Measurements from ENCODE around the gene HEATR5B.
"Not testable (repeated sequence)": the region's sequence is repeated elsewhere in the genome, so short reads cannot be mapped to it uniquely, and the experiment has no call there.

The HEATR5B gene

DNA sequence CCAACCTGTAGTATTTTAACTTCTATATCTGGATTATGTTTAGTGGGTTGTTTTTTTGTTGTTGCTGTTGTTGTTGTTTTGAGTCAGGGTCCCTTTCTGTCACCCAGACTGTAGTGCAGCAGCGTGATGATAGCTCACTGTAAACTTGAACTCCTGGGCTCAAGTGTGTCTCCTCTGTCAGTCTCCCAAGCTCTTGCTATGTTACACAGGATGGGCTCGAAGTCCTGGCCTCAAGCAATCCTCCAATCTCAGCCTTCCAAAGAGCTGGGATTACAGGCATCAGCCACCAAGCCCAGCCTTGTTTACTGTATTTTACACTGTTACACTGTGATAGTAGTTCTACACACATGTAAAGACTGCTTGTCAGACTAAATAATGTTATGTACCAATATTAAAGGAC is 108.1 kb downstream of the HEATR5B start:
- DNase-seq, result no peak

DNA sequence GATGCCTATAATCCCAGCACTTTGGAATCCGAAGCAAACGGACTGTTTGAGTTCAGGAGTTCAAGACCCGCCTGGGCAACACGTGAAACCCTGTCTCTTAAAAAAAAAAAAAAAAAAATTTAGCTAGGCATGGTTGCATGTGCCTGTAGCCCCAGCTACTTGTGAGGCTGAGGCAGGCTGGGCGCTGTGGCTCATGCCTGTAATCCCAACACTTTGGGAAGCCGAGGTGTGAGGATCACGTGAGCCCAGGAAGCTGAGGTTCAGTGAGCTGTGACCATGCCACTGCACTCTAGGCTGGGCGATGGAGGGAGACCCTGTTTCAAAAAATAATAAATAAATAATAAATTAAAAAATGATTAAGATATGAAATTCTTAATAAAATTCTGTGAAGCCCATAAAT is 108.9 kb downstream of the HEATR5B start:
- DNase-seq, result no peak

- DNase-seq, result peak; percentile 67
Observed at GRCh38 chr2:36973320-36973719, 110.9 kb downstream of the HEATR5B start.

GRCh38 chr2:36971990-36972389 is 112.2 kb downstream of the HEATR5B start:
- no peak for DNase-seq

DNA sequence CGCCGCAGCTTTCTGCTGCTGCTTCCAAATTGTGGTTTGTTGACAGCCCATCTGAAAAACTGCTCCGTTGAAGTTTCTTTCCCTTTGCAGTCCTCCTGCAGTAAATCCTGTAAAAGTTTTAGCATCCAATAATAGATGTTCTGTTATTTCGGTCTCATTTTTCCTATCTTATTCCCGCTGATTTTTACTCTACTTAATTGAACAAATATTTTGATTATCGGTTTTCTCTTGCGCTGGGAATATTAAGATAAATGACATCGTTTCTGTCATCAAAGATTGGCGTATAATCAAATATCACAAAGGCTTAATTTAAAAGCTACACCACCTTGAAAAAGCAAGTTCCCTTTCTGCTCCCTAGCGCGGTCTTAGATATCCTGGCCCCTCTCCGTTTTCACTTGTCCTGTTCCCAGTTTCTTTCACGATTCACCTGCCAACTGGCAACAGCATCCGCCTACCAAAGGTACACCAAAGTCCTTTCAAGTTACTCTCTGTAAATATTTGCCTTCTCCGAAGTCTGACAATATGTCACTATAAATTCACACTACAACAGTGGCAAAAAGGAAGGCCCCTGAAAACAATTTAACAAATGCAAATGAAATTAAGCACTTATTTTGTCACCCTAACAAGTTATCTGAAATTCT is 116.8 kb downstream of the HEATR5B start:
- peak; percentile 51 for DNase-seq

DNA sequence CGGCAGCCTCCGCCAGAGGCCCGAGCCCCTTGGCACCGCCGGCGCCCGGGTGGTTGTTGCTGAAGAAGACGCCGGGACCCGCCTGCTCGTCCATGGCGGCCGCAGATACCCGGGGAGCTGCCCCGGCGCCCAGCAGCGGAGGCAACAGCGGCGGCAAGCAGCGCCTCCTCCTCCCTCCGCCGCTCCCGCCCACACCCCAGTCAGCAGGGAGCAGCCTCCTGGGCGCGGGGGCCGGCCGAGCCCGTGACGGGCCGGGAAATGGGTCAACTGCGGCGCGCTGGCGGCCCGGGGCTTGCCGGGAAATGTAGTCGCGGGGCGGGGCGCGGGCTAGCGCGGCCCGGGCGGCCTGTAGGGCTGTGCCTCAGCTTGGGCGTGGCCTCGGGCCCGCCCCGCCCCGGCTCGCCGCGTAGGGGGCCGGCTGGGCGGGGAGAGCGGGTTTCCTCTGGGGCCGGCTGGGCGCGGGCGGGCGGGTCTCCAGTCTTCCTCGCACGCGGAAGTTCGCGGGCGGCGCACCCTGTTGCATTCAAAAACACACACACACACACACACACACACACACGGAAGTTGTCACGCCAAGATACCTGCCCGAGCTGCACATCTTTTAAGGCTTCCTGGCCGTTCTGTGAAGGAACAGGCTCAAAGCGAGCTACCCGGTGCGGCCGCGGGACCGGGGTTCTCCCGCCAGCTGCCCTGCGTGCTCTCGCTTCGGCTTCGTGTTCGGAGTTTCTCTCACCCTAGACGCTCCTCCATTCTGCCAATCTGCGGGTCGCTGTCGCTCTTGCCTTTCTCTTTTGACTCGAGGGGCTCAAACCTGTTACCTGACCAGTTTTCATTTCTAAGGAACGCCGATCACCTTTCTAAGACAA is 117.6 kb downstream of the HEATR5B start, which contains the start of gene STRN:
TSS of gene STRN (minus strand) at position 167 of the 866 bp plus-strand sequence. CDS start at position 94, 73 bp downstream.
- DNase-seq, result peak; percentile 95

DNA sequence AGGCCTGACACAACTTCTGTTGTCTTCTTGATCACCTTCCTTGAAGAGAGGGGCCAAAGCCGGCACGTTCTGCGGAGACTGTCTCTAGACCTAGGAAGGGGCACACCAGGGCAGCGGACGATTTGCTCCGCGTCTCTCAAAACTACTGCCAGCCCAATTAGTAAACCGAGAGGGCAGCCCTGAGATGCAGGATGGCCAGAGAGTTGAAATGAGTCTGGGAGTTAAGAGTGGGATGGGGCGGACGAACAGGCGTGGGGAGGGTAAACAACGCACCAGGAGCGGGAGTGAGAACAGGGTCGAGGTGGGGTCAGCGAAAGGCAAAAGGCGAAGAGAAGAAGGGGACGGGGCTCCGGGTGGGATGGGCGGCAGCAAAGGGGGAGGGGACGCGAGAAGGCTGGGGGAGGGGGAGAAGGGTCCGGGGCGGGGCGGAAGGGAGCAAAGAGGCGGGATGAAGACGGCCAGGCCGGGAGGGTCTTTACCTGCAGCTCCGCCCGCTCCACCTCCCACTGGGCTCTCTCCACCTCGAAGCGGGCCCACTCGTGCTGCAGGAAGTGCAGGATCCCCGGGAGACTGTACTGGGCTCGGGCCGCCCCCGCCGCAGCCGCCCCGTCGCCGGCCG is 118.3 kb downstream of the HEATR5B start:
- peak; percentile 39 for DNase-seq

DNA sequence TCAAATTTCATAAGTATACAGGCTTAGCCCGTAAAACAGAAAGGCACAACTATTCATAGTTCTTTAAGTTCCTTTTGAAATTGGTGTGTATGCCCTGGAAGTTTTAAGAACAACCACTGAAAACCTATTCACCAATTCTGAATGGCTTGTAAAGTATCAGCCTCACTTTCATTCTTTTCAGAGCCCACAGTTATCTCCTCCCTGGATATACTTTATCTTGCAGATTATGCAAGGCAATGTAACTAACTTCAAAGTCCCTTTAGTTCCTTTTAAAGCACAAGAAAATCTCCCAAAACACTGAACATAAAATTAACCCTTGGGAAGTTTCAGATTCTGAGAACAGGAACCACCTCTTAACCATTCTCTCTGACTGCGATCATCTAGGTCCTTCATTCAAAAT is 119.0 kb downstream of the HEATR5B start:
- DNase-seq, result peak; percentile 21

DNA sequence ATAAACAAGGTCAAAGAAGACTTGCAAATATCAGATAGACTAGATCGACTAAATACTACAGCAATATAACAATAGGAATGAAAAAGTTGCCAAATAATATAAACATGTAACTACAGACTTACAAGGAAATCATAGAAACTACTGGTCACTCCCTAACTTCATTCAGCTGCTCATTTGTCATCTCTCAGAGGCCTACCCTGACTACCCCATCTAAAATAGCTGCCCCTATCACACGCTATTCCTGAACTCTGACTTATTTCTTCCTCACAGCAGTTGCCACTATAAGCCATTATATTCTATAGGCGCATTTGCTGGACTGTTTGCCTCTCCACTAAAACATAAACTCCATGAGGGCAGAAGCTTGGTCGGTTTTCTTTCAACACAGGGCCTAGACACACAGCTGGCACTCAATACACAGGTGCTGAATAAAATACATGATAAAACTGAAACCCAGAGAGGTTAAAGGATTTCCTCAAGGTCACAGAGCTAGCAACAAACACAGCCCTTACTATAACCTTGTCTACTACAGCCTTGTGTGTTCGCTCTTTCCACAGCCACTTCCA is 119.6 kb downstream of the HEATR5B start:
- peak; percentile 19 for DNase-seq

DNA sequence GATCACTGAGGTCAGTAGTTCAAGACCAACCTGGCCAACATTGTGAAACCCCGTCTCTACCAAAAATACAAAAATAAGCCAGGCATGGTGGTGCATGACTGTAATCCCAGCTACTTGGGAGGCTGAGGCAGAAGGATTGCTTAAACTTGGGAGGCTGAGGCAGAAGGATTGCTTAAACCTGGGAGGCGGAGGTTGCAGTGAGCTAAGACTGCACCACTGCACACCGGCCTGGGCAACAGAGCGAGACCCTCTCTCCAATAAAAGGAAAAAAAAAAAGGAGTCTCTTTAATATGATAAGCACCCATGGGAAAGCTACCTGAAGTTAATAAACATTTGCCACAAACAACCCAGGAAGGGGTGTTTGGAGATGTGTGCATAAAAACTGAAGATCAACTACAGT is 120.4 kb downstream of the HEATR5B start:
- no peak for DNase-seq

DNA sequence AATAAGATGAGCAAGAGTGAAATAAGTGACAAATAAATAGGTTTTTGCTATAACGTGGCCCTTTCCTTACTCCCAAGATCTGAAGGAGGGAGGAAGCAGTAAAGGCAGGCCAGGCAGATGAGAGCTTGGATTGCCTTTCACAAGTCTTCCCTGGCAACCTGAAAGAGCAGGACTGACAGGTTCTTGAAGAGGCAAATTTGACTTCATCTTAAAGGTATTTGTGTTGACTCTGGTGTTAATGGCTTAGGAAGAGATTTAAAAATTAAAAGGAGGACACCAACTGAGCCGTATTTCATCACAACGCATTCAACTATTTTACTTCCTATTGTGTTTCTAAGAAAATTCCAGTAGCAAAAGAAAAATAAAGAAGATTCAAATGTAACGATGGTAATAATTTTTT is 121.1 kb downstream of the HEATR5B start:
- no peak for DNase-seq

DNA sequence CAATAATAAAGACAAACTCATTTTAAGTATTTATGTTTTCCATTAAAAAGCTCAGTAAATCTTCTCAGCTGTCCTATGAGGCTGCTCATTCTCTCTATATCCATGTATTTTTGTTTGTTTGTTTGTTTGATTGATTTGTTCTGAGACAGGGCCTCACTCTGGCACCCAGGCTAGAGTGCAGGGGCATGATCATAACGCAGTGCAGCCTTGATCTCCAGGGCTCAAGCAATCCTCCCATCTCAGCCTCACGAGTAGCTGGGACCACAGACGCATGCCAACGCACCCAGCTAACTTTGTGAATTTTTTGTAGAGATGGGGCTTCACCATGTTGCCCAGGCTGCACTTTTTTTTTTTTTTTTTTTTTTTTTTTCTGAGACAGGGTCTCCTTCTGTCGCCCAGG is 123.4 kb downstream of the HEATR5B start:
- no peak for DNase-seq

DNA sequence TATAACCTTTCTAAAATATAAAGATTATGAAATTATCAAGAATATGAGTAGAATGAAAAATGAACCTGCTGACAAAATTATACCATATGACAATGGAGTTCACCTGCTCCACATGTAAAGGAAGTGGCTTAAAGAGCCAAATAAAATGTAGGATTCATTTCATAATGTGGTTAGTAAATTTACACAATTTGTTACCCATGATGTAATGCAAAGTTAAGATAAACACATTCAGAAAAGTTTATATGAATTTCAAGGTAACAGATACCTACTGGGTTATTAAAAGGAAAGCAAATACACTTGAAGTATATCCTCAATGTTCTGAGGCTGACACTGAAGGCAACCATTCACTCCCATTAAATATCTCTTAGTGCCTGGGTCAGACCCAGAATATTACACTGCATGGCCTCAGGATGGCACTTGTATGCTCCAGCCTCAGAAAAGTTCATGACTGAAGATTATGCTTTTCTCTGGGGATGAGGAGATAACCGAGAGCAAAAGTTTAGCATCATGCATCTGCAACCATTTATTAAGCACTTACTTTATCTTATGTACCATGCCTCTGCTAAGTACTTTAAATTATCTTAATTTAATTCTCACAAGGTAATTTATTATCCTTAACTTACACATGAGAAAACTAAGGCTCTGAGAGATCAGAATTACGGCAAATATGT is 124.0 kb downstream of the HEATR5B start:
- DNase-seq, result peak; percentile 51

DNA sequence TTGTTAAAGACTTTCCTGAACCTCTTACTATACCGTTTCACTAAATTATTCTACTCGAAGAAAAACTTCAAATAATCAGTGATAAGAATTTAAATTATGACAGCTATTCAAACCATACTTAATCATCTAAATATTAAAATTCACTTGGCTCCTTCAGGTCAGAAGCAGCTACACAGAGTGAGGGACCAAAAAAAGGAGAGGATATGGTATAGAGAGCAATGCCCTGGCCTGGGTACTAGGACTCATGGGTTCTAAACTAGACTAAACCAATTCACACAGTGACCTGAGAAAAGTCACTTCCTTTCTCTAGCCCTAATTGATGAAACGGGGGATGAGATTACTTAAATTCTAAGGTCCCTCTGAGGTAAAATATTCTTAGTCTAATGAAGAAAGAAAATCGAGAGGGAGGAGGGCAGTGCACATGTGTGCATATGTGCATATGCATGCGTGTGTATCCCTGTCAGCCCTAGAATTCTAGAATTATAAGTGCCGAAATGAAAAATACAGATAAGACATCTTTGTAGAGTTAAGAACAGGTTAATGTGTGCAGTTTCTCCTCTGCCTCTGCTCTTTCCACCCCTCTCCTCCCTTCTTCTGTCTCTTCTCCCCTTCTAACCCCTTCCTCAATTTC is 129.1 kb downstream of the HEATR5B start:
- DNase-seq, result no peak

DNA sequence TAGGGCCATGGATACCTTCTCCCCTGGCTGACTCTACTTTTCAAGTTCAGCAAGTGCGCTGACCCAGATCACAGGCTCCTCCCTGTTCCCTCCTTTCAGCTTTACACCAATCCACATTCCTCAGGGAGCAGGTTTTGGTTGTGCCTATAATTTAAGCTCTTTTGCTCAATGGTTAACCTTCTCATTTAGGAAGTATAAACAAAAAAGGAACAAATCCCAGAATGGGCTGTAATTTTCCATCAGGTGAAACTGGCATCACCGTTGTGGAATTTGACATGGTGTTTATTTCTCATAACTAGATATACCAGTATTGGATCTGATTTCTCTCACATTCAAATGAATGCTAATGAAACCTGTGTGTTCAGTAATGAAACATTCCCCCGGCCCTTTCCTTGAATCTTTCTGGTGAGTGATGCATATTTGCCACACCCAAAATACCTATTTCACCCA is 131.4 kb downstream of the HEATR5B start:
- no peak for DNase-seq

GRCh38 chr2:36951574-36951973 is 132.6 kb downstream of the HEATR5B start:
- DNase-seq, result no peak

- DNase-seq, result peak; percentile 25
Observed at GRCh38 chr2:36951027-36951518, 133.1 kb downstream of the HEATR5B start.

DNA sequence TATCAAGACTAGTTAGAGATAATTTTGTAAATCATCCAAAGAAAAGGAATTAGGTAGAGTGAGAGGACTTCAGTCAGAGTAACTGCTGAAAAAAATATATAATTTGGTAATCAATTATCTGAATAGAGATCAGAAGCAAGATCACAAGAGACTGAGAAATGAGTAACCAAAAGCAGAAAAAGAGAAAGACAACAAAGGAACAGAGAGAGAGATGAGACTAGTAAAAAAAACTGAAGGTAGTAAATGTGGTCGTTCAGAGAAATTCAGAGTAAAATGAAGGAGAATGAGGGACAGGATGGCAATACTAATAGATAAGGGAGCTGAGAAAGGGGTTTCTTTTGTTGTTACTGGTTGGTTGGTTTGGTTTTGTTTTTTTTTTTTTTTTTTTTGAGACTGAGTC is 134.3 kb downstream of the HEATR5B start:
- no peak for DNase-seq

DNA sequence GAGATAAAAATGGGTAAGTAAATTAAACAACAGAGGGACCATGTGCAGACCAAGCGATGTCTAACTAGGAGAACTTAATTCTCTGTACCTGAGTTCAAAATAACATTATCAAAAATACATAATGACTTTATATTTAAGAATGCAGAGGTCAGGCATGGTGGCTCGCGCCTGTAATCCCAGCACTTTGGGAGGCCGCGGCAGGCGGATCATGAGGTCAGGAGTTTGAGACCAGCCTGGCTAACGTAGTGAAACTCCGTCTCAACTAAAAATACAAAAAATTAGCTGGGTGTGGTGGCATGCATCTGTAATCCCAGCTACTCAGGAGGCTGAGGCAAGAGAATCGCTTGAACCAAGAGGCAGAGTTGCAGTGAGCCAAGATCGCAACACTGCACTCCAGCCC is 138.9 kb downstream of the HEATR5B start:
- not testable (repeated sequence) for DNase-seq

DNA sequence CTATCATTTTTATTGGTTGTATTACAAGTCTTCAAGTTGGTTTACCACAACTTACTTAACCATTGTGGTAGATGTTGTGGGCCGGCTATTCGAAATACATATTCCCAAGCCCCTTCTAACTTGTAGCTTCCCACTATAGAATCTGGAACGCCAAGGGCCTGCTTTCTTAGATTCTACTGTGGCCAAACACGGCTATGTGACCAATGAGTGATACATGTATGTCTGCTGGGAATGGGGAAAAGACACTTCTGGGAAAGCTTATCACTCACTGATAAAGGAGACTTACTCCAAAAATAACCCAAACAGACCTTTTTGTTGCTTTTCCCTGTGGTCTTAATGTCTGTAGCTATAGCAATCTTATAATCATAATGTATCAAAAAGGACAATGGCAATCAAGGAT is 142.3 kb downstream of the HEATR5B start:
- no peak for DNase-seq

DNA sequence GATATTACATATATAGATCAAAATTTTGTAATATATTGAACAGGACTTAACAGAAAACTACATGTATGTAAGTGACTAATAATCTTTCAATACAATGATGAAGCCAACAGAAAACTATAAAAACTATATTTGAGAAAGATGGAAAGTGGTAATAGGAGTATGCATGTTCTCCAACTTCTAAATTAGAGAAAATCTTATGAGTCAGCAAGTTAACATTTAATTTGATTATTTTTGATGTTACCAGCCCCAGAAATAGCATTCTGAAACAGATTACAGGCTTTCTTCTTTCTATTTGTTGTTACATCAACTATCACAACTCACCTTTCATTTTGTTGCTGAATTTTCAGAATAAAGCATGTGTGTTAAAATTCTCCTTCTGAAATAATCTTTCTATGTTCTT is 147.6 kb downstream of the HEATR5B start:
- not testable (repeated sequence) for DNase-seq

DNA sequence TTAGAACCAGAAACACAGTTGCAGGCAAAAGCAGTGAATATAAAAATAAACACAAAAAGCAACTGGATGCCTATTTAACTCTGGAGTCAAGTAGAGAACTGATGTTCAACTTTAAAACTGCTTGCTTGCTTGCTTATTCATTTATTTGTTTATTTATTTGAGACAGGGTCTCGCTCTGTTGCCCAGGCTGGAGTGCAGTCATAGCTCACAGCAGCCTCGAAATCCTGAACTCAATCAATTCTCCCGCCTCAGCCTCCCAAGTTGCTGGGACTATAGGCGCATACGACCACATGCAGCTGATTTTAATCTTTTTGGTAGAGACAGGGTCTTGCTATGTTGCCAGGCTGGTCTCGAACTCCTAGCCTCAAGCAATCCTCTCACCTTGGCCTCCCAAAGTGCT is 152.5 kb downstream of the HEATR5B start:
- DNase-seq, result not testable (repeated sequence)

Measured in hematopoietic multipotent progenitor cell treated with erythropoietin and hydrocortisone succinate and interleukin-3 and kit ligand, for 8 days (in vitro differentiated cells).